HepG2 (cell line): ENCODE data around the gene UNC5CL. TPM values are rescaled to one million over a fixed set of nuclear protein-coding genes. Genes with fewer than 3 reads are reported as not detected.

Experiments
- ATAC-seq: fragments of 200-7000 bp; cut with Tn5 transposase; 3 replicates; pipeline ENCODE4 v1.9.1; 2020; ENCODE audit warnings: mild to moderate bottlenecking, moderate library complexity
- BruUV-seq: library from RNA; stranded (reverse); fragments of 400-500 nt; replicated peaks from 2 replicates; lab custom pipeline; 2021; lab: Mats Ljungman, UMichigan
- CTCF ChIA-PET: fragments of 300-600 bp; formaldehyde crosslinking; extraction: SDS; loops from one replicate; lab custom pipeline; 2021; ENCODE audit warnings: low total read pairs, inconsistent platforms, low intra/inter-chr PET ratio; lab: Yijun Ruan, JAX
- POLR2A ChIA-PET: fragments of 350-600 bp; sonication (Branson Sonifier 250); formaldehyde crosslinking; loops from one replicate; lab custom pipeline; 2020; ENCODE audit warnings: antibody characterized with exemption, inconsistent platforms; lab: Yijun Ruan, JAX
- DNase-seq: peaks from one replicate; pipeline ENCODE4 v3.0.0-alpha.2; 2015; ENCODE audit warnings: low spot score
- FAIRE-seq: peaks from 3 replicates; lab custom pipeline; 2011; peaks lifted over from hg19 to GRCh38; lab: Jason Lieb, UNC
- H2AFZ ChIP-seq: one replicate; pipeline ENCODE4 v1.6.1; 2011; ENCODE audit warnings: low read length, inconsistent platforms
- H3K27ac ChIP-seq: fragments of 300-600 bp; 3 replicates; pipeline ENCODE4 v1.8.0; 2011; ENCODE audit warnings: mixed run types, mild to moderate bottlenecking, mixed read lengths, low read length, inconsistent platforms; ENCODE audit not compliant: insufficient read depth; ENCODE audit errors: extremely low read length
- H3K27me3 ChIP-seq, 2 experiments: fragments of 200-600 bp in 1 of 2; 2 replicates in 1 of 2; 3 replicates in 1 of 2; pipeline versions ENCODE4 v1.6.0 to v1.8.0; 2011; ENCODE audit warnings: low read length in 2 of 2, mild to moderate bottlenecking in 2 of 2, moderate library complexity in 2 of 2, inconsistent platforms in 1 of 2; ENCODE audit not compliant: insufficient read depth in 2 of 2, control insufficient read depth in 1 of 2
- H3K36me3 ChIP-seq, 2 experiments: fragments of 200-600 bp in 1 of 2; replicated peaks in 1 of 2; 2 replicates in 1 of 2; 3 replicates in 1 of 2; pipeline versions ENCODE4 v1.5.1 to v1.8.0; 2011; ENCODE audit warnings: low read length in 2 of 2, inconsistent platforms in 1 of 2; ENCODE audit not compliant: insufficient read depth in 2 of 2, control insufficient read depth in 1 of 2
- H3K4me1 ChIP-seq: 2 replicates; pipeline ENCODE4 v1.5.1; 2012; ENCODE audit warnings: low read length, inconsistent platforms; ENCODE audit not compliant: insufficient read depth
- H3K4me2 ChIP-seq: 2 replicates; pipeline ENCODE4 v1.6.0; 2011; ENCODE audit warnings: low read depth, low read length, inconsistent platforms
- H3K4me3 ChIP-seq, 3 experiments: fragments of 200-600 bp in 1 of 3; sonication (generic), shearing (Covaris generic) in 1 of 3; replicated peaks in 1 of 3; 2 replicates each; pipeline ENCODE4 v1.5.1; 2011 to 2016; ENCODE audit warnings: low read length in 3 of 3, inconsistent platforms in 2 of 3, low read depth in 2 of 3, mild to moderate bottlenecking in 2 of 3, control low read depth in 1 of 3, mixed read lengths in 1 of 3; ENCODE audit not compliant: insufficient read depth in 1 of 3
- H3K79me2 ChIP-seq: one replicate; pipeline ENCODE4 v1.6.1; 2011; ENCODE audit warnings: low read length, inconsistent platforms; ENCODE audit not compliant: insufficient read depth
- H3K9ac ChIP-seq: 2 replicates; pipeline ENCODE4 v1.6.0; 2011; ENCODE audit warnings: mild to moderate bottlenecking, low read depth, low read length, inconsistent platforms; ENCODE audit not compliant: insufficient read depth
- H3K9me3 ChIP-seq: 2 replicates; pipeline ENCODE4 v1.5.1; 2012; ENCODE audit warnings: mild to moderate bottlenecking, low read length
- H4K20me1 ChIP-seq: 2 replicates; pipeline ENCODE4 v1.6.0; 2011; ENCODE audit warnings: inconsistent platforms, mild to moderate bottlenecking, low read length, moderate library complexity; ENCODE audit not compliant: insufficient read depth
- AHDC1 ChIP-seq: sonication (generic); formaldehyde crosslinking; IDR thresholded peaks from 2 replicates; pipeline ENCODE4 v1.5.1; 2020; ENCODE audit warnings: mild to moderate bottlenecking, missing genetic modification reagents, borderline replicate concordance
- MBD4 ChIP-seq: IDR thresholded peaks from 2 replicates; pipeline ENCODE4 v1.6.1; 2012; ENCODE audit warnings: low read length, inconsistent platforms, borderline replicate concordance
- RFXAP ChIP-seq: sonication (generic); formaldehyde crosslinking; IDR thresholded peaks from 2 replicates; pipeline ENCODE4 v1.4.0; 2020; ENCODE audit warnings: missing genetic modification reagents, borderline replicate concordance
- SKIL ChIP-seq: sonication (generic); formaldehyde crosslinking; IDR thresholded peaks from 2 replicates; pipeline ENCODE4 v1.8.0; 2022; ENCODE audit warnings: missing genetic modification reagents, mild to moderate bottlenecking, moderate library complexity, borderline replicate concordance
- TIGD3 ChIP-seq: sonication (generic); formaldehyde crosslinking; IDR thresholded peaks from 2 replicates; pipeline ENCODE4 v1.5.1; 2020; ENCODE audit warnings: mild to moderate bottlenecking, missing genetic modification reagents, borderline replicate concordance
- ZBTB7A ChIP-seq: sonication (generic); formaldehyde crosslinking; IDR thresholded peaks from 2 replicates; pipeline ENCODE4 v1.8.0; 2022; ENCODE audit warnings: mild to moderate bottlenecking, missing genetic modification reagents
- ZNF280D ChIP-seq: sonication (generic); formaldehyde crosslinking; IDR thresholded peaks from 2 replicates; pipeline ENCODE4 v1.5.1; 2020; ENCODE audit warnings: mild to moderate bottlenecking, missing genetic modification reagents
- ZNF282 ChIP-seq: fragments of 450-650 bp; IDR thresholded peaks from 2 replicates; pipeline ENCODE4 v1.6.1; 2018; ENCODE audit not compliant: partially characterized antibody
- ZNF589 ChIP-seq: sonication (generic); formaldehyde crosslinking; conservative IDR thresholded peaks from 2 replicates; pipeline ENCODE4 v1.8.0; 2022; ENCODE audit warnings: mild to moderate bottlenecking, moderate library complexity, missing genetic modification reagents
- WGBS: methylation state at CpG from one replicate; pipeline ENCODE4 v1.1.6; 2017; ENCODE audit warnings: low lambda C conversion rate; 5-methylcytosine and 5-hydroxymethylcytosine counted together
- in situ Hi-C: cut with HindIII; loops from 2 replicates; pipeline ENCODE4 v1.10.0; 2017; ENCODE audit warnings: low pct_unique_long_range_greater_than_20kb; ENCODE audit not compliant: extremely low pct_ligation_motif_present
- intact Hi-C: fragments of 100-400 bp; cut with micrococcal nuclease; formaldehyde crosslinking; loops from one replicate; pipeline ENCODE4 v1.10.0; 2022; ENCODE audit not compliant: unreplicated experiment
- polyA plus RNA-seq, 8 experiments: library from polyadenylated mRNA; depleted of rRNA in 3 of 8; stranded (reverse) in 7 of 8; unstranded in 1 of 8; fragments of >200 nt; fragmentation: Illumina TruSeq in 4 of 8; extraction: Trizol in 4 of 8; gene quantifications; 2 replicates each; pipeline versions ENCODE4 v1.2.1 to v1.2.3, GENCODE V29; 2011 to 2016; ENCODE audit warnings: low read depth in 4 of 8, missing spikeins in 1 of 8, mixed read lengths in 1 of 8; ENCODE audit not compliant: insufficient read depth in 1 of 8
- total RNA-seq, 5 experiments: library from RNA; depleted of rRNA; stranded (reverse); fragments of >200 nt; fragmentation: Illumina TruSeq; extraction: Trizol; gene quantifications; 2 replicates each; pipeline ENCODE4 v1.2.3, GENCODE V29; 2016; ENCODE audit warnings: low read depth in 1 of 5

Gene UNC5CL
- total and polyA plus RNA-seq, 2 of the 13 experiments (the other 11 are each of a cell fraction or from before 2014, with no cell fraction given): 2.4 to 2.5 TPM

GRCh38 chr6:41075651-41076626 lies 36.9 kb upstream of the UNC5CL start:
- BruUV-seq: no TSS peak
- intact Hi-C loops: no loop called here
- no peaks in the 10 kb centered on the region; a peak in 2 of 5 replicates for H3K27me3 ChIP-seq
- no peak for TF ChIP-seq ZNF282
- no peak for TF ChIP-seq ZBTB7A
- no peak for TF ChIP-seq MBD4
- TF ChIP-seq AHDC1 (CRISPR knock-in tag): no peak
- no peak for TF ChIP-seq RFXAP (CRISPR knock-in tag)
- TF ChIP-seq SKIL (CRISPR knock-in tag): no peak
- no peak for TF ChIP-seq TIGD3
- TF ChIP-seq ZNF589: no peak
- no peak for TF ChIP-seq ZNF280D
- TF ChIP-seq, all 625 proteins: peak for 0
- FAIRE-seq (no peak), DNase-seq (no peak), ATAC-seq (no peak)
- Histone ChIP-seq H3K79me2 (peaks cover 75% of the 10 kb centered on the region), H2AFZ (no peak overlapping the region), H3K9ac (no peak overlapping the region; the same call in 1 of the 2 replicates), H3K4me3 (peak overlapping the region in 1 of 3 experiments; percentile 100; a peak in 1 of 6 replicates), H4K20me1 (peaks cover 17% of the 10 kb centered on the region), H3K9me3 (no peaks in the 10 kb centered on the region), H3K36me3 (peaks cover 10 to 22% of the 10 kb centered on the region in 2 experiments), H3K4me2 (peak overlapping the region; percentile 93), H3K27ac (no peak overlapping the region), H3K4me1 (peaks cover 33% of the 10 kb centered on the region)
- ChIA-PET POLR2A (interaction anchor here (1.4 kb wide), 1 partner anchor 12 kb away, joined by 7 read pairs; no protein-coding TSS in a partner anchor), CTCF (no interaction called here)
- in situ Hi-C loops: no loop called here
- 90% methylated on average over 4 of the region's 4 CpGs for WGBS
